ENCODE measurements around the gene HHATL. TPM values are rescaled to one million over a fixed set of nuclear protein-coding genes. Genes with fewer than 3 reads are reported as not detected.
A peak's percentile ranks its signal among the peaks of the same experiment; 100 is the strongest.

The HHATL gene
- total RNA-seq, 2 donors from 2014 or later: not detected

GRCh38 chr3:42653560-42654330, 48.9 kb downstream of the HHATL start, which contains the start of gene ZBTB47:
Gene ZBTB47 (plus strand): TSS chr3:42653697. CDS start chr3:42658356, 4,659 bp downstream.
- no peak for ATAC-seq (ENCODE audit: insufficient number of reproducible peaks, low FRiP score, low read depth)
- no peak for TF ChIP-seq CTCF (IDR thresholded peaks at IDR 0.05)
- Histone ChIP-seq H3K4me3 (peak within 1 kb of the TSS; percentile 91), H3K27me3 (replicated peaks; ENCODE audit: insufficient read depth) (no peaks in the 10 kb centered on the region), H3K27ac (peak within 1 kb of the TSS; percentile 92 to 97), H3K36me3 (peaks cover 9% of the 10 kb centered on the region), H3K9me3 (no peaks in the 10 kb centered on the region), H3K4me1 (ENCODE audit: control insufficient read depth in 1 of 2, low read depth in 2 of 2) (peaks cover 36 to 77% of the 10 kb centered on the region in 2 donors)
- DNase-seq (ENCODE audit: low spot score): no peak

- Histone ChIP-seq H3K4me1 (ENCODE audit: control insufficient read depth in 1 of 2, low read depth in 2 of 2) (peaks cover 36 to 77% of the 10 kb centered on the region in 2 donors), H3K9me3 (no peaks in the 10 kb centered on the region), H3K27me3 (replicated peaks; ENCODE audit: insufficient read depth) (no peaks in the 10 kb centered on the region), H3K27ac (peak overlapping the region; percentile 92 to 97), H3K36me3 (peaks cover 4% of the 10 kb centered on the region), H3K4me3 (peak overlapping the region; percentile 91)
- DNase-seq (ENCODE audit: low spot score): no peak
- no peak for ATAC-seq (ENCODE audit: insufficient number of reproducible peaks, low FRiP score, low read depth)
- TF ChIP-seq CTCF (IDR thresholded peaks at IDR 0.05): no peak
These were observed 49.4 kb downstream of the HHATL start for GRCh38 chr3:42653303-42653559.

- H3K4me3 ChIP-seq: peak overlapping the region; percentile 91
- peak overlapping the region; percentile 92 to 97 for H3K27ac ChIP-seq
- ATAC-seq (ENCODE audit: insufficient number of reproducible peaks, low FRiP score, low read depth) (peak; percentile 23), DNase-seq (ENCODE audit: low spot score) (peak; percentile 46)
- no peaks in the 10 kb centered on the region for H3K27me3 ChIP-seq (replicated peaks; ENCODE audit: insufficient read depth)
- peaks cover 36 to 78% of the 10 kb centered on the region in 2 donors for H3K4me1 ChIP-seq (ENCODE audit: control insufficient read depth in 1 of 2, low read depth in 2 of 2)
- no peak for TF ChIP-seq CTCF (IDR thresholded peaks at IDR 0.05)
- no peaks in the 10 kb centered on the region for H3K9me3 ChIP-seq
- H3K36me3 ChIP-seq: peaks cover under 1% of the 10 kb centered on the region
These were observed 49.8 kb downstream of the HHATL start for GRCh38 chr3:42652611-42653302.

- no peaks in the 10 kb centered on the region for H3K9me3 ChIP-seq
- no peaks in the 10 kb centered on the region for H3K27me3 ChIP-seq (replicated peaks; ENCODE audit: insufficient read depth)
- H3K27ac ChIP-seq: peak overlapping the region; percentile 92 to 97
- peaks cover 6% of the 10 kb centered on the region for H3K36me3 ChIP-seq
- peak overlapping the region; percentile 91 for H3K4me3 ChIP-seq
- DNase-seq (ENCODE audit: low spot score): no peak
- peaks cover 36 to 81% of the 10 kb centered on the region in 2 donors for H3K4me1 ChIP-seq (ENCODE audit: control insufficient read depth in 1 of 2, low read depth in 2 of 2)
- no peak for ATAC-seq (ENCODE audit: insufficient number of reproducible peaks, low FRiP score, low read depth)
- TF ChIP-seq CTCF (IDR thresholded peaks at IDR 0.05): no peak
These were observed 50.4 kb downstream of the HHATL start for GRCh38 chr3:42652251-42652610.

GRCh38 chr3:42651248-42652091, 51.1 kb downstream of the HHATL start:
- Histone ChIP-seq H3K4me1 (ENCODE audit: control insufficient read depth in 1 of 2, low read depth in 2 of 2) (peaks cover 35 to 74% of the 10 kb centered on the region in 2 donors), H3K27me3 (replicated peaks; ENCODE audit: insufficient read depth) (no peaks in the 10 kb centered on the region), H3K9me3 (no peaks in the 10 kb centered on the region), H3K36me3 (peaks cover 8% of the 10 kb centered on the region), H3K4me3 (peak overlapping the region; percentile 91), H3K27ac (peak overlapping the region; percentile 92 to 97)
- TF ChIP-seq CTCF (IDR thresholded peaks at IDR 0.05): no peak
- ATAC-seq (ENCODE audit: insufficient number of reproducible peaks, low FRiP score, low read depth) (no peak), DNase-seq (ENCODE audit: low spot score) (no peak)
